NCI-H2196 (cell line): ENCODE measurements around the gene ZMAT2.
"Not testable (repeated sequence)": the region's sequence is repeated elsewhere in the genome, so short reads cannot be mapped to it uniquely, and the experiment has no call there.

ENCODE experiments used
- DNase-seq: peaks from one replicate; lab custom pipeline; 2025; ENCODE audit not compliant: unreplicated experiment; lab: John Stamatoyannopoulos, UW

Gene ZMAT2

DNA sequence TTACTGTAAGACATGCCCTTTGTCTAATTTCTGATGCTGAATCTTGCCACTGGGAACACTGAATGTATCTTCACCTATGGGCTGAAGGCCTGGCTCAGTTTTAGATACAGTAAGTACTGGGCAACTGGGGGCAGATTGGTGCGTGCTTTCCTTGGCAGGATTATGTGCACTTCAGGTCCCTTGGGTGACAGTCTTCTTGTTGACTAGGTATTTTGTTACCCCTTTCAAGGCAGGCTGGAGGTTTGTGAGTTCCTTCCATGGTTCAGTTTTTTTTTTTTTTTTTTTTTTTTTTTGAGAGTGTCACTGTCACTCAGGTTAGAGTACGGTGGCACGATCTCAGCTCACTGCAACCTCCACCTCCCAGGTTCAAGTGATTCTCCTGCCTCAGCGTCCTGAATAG lies 7.6 kb downstream of the ZMAT2 start:
- DNase-seq = no peak

DNA sequence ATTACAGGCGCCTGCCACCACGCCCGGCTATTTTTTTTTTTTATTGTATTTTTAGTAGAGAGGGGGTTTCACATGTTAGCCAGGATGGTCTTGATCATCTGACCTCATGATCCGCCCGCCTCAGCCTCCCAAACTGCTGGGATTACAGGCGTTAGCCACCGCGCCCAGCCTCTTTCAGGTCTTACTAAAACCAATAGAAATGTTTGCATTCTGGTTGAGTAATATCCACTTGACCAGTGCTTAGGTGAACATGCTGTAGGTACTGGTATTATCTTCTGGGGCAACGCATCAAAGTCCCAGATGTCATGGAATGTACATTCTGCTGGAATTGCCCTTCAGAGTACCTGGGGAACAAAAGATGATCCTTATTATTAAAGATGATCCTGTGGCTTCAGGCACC lies 8.5 kb downstream of the ZMAT2 start:
- not testable (repeated sequence) for DNase-seq

DNA sequence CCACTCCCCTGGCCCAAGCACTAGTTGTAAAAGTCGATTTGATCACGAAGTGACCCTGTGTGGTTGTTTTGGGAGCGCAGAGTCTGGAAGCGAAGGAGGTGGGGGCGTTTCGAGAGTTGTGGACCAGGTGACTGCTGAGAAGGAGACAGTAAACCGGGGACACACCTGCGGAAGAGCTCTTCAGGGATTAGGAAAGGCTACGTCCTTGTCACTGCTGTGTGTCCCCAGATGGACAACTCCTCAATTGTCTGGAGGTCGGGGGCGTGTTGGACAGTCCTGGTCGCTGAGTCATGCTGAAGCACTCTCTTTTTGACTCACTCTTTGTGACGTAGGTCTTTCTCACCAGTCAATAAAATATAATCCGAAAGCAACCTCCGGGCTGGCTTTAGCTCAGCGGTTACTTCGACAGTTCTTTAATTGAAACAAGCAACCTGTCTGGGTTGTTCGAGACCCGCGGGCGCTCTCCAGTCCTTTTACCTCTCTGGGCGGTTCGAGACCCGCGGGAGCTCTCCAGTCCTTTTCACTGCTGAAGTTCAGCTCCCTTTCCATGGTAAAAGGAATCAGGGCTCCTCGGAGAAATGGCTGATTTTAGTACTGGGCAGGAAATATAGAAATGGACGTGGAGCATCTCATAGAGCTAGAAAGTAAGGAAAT lies 10.8 kb downstream of the ZMAT2 start:
- DNase-seq = peak; percentile 92

DNA sequence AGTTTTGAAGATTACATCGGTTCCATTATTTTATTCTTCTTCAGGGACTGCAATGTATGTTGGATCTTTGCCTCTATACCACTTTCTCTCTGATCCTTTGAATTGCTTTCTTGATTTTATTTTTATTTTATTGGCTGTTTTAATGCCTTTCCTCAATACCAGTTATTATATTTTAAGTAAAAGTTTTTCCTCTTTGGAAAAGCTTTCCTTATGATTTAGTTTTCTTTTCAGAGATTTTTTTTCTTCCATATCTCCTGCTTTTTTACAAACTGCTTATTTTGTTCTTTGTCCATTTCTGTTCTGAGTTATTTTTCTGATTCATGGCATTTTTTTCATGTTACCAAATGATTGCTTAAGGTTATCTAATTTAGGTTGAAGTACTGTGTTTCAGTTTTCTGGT lies 11.5 kb downstream of the ZMAT2 start:
- DNase-seq = no peak

DNA sequence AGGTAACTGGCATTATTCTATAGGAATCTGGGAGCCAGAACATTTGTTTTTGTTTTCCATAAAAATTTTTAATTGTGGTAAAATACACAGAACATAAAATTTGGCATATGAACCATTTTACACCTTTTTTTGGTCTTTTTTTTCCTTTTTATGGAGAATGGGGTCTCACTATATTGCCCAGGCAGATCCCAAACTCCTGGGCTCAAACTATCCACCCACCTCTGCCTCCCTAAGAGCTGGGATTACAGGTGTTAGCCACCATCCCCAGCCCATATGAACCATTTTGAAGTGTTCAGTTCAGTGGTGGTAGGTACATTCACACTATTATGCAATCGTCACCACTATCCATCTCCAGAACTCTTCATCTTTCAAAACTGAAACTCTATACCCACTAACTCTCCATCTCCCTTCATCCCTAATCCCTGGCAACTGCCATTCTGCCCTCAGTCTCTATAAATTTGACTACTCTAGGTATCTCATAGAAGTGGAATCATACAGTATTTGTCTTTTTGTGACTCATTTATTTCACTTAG lies 13.4 kb downstream of the ZMAT2 start:
- DNase-seq = no peak

DNA sequence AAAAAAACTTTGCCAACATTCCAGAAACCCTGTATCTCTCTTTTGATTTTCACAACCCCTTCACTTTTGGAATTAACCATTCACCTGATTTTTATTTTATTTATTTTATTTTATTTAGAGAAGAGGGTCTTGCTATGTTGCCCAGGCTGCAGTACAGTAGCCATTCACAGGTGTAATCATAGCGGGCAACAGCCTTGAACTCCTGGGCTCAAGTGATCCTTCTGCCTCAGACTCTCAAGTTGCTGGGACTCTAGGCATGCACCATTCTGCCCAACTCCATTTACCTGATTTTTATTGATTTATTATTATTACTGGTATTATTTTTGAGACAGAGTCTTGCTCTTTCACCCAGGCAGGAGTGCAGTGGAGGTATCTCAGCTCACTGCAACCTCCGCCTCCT lies 16.0 kb downstream of the ZMAT2 start:
- not testable (repeated sequence) for DNase-seq

DNA sequence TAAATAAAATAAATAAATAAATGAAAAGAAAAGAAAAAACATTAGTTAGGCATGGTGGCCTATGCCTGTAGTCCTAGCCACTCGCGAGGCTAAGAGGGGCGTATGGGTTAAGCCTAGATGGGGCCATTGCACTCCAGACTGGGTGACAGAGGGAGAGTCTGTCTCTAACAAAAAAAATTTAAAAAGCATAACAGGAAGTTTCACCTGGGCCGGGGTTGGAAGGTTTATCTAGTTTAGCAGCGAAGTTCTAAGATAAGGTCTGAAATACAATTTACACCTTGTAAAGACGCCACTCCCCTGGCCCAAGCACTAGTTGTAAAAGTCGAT lies 18.0 kb downstream of the ZMAT2 start:
- DNase-seq = no peak

DNA sequence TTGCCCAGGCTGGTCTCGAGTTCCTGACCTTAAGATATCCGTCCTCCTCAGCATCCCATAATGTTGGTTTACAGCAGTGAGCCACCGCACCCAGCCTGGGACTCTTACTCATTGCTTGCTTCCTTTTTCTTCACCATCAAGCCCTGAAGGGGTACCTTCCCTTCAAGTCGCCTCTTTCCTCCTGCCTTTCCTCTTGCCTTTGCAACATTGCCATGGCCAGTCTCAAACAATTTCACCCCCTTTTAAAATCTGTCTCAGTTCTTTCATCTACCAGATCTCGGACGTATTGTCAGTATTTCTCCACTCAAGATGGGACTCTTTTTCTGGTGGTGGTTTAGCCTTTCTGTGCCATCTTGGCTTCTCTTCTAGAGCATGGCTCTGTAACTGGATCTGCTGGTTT lies 20.5 kb downstream of the ZMAT2 start:
- not testable (repeated sequence) for DNase-seq

DNA sequence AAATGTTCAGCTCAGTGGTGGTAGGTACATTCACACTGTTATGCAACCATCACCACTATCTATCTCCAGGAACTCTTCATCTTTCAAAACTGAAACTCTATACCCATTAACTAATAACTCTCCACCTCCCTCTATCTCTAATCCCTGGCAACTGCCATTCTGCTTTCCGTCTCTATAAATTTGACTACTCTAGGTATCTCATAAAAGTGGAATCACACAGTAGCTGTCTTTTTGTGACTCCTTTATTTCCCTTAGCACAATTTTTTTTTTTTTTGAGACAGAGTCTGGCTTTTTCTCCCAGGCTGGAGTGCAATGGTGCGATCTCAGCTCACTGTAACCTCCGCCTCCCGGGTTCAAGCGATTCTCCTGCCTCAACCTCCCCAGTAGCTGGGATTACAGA lies 21.1 kb downstream of the ZMAT2 start:
- DNase-seq = not testable (repeated sequence)

DNA sequence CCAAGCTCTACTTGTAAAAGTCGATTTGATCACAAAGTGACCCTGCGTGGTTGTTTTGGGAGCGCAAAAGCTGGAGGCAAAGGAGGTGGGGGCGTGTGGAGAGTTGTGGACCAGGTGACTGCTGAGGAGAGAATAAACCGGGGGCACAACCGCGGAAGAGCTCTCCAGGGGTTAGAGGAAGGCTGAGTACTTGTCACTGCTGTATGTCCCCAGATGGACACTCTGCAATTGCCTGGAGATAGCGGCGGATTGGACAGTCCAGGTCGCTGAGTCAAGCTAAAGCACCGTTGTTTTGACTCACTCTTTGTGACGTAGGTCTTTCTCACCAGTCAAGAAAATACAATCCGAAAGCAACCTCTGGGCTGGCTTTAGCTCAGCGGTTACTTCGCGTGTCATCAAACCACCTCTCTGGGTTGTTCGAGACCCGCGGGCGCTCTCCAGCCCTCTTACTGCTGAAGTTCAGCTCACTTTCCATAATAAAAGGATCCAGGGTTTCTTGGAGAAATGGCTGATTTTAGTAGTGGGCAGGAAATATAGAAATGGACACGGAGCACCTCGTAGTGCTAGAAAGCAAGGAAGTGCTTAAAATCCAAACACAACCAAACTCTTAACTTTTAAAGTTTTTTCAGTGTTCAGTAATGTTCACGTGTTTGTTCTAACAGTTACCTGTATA lies 25.7 kb downstream of the ZMAT2 start:
- no peak for DNase-seq

DNA sequence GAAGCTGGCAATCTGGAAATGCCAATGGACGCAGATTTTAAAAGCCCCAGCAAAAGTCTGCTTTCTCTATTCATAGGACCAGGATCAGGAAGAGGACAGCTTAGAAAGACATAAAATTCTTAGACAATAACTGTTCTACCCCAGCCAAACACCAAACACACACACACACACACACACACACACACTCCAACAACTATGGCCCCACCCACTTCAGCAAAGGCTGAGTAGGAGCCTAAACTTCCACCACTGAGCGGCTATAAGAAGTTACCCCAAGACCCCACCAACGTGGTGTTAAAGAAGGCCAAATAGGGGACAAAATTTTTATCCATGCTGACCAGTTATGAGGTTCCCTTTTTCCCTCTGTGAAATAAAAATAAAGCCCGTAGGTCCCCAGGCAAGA lies 32.9 kb downstream of the ZMAT2 start:
- no peak for DNase-seq

DNA sequence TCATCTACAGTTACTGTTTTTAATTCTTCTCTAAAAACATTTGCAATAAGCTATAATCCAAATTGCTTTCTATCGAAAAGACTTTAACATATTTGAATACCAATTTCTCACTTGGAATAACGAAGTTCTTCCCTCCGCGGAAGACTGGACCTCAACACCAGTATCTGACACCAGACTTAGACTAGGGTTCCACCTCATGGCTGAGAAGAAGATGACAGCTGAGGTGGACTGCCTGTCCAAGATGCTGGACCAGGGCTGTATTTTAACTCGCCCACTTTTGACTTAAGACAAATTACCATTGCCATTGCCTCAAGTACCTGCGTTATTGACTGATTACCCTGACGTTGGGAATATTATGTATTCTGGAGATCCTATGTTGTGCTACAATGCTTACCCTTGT lies 34.1 kb downstream of the ZMAT2 start:
- no peak for DNase-seq

DNA sequence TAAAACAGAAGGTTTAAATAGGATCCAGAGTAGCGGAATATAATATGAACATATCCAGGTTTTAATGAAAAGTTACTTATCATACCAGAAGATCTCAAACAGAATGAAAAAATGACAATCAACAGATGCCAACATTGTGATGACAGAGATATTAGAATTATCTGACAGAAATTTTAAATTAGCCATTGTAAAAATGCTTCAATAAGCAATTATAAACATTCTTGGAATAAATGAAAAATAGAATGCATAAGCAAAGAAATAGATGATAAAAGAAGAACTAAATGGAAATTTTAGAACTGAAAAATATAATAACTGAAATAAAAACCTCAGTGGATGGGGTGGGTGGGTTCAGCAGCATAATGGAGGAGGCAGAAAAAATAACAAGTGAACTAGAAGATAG lies 37.2 kb downstream of the ZMAT2 start:
- no peak for DNase-seq

DNA sequence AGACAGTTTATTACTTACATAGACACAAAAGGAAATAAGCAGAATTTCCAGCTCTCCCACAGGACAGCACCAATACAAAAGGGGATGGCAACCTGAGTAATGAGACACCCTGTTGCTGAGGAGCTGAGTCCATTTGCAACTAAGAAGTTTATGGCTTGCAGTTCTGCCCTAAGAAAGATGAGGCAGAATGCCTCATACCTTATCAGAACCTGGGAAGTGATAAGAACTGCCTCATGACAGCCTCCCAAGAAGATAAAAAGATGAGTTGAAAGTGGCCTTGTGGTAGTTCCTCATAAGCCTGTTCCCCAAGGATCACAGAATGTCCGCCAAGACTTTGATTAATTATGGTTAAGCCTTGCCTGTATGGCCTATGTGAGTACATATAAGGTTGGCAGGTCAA lies 41.7 kb downstream of the ZMAT2 start:
- DNase-seq = no peak

DNA sequence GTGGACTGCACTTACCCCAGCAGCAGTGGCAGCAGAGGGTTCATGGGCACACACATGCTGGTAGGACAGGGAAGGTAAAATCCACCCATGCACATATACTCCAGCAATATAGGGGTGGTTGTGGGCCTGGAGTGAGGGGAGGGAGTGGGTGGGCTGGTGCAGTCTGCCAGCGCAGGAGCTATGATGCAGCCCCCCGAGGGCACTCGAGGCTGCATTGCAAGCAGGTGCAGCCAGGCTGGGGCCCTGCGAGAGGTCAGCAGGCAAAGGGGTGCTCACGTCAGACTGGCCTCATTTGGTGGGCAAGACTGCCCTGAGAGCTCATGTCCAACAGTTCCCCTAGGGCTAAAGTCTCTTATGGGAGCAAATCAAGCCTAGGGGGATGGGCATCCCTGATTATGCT lies 53.3 kb downstream of the ZMAT2 start:
- DNase-seq = no peak
